Skeletal muscle satellite cell (primary cell): ENCODE data around the gene ATP8A2.
"Not testable (repeated sequence)": the region's sequence is repeated elsewhere in the genome, so short reads cannot be mapped to it uniquely, and the experiment has no call there.

Experiments
- H3K27me3 ChIP-seq: 2 replicates; pipeline ENCODE4 v1.7.0; 2013; ENCODE audit warnings: low read length; ENCODE audit not compliant: control insufficient read depth, insufficient read depth
- H3K36me3 ChIP-seq: 2 replicates; pipeline ENCODE4 v1.7.0; 2013; ENCODE audit warnings: mild to moderate bottlenecking, control low read depth, low read length; ENCODE audit not compliant: insufficient read depth
- H3K4me1 ChIP-seq: 2 replicates; pipeline ENCODE4 v1.7.0; 2013; ENCODE audit warnings: low read length; ENCODE audit not compliant: control insufficient read depth, insufficient read depth
- H3K4me2 ChIP-seq: 2 replicates; pipeline ENCODE4 v1.7.0; 2013; ENCODE audit warnings: mild to moderate bottlenecking, low read length
- H3K4me3 ChIP-seq: 2 replicates; pipeline ENCODE4 v1.7.0; 2013; ENCODE audit warnings: low read length
- H3K9ac ChIP-seq: 2 replicates; pipeline ENCODE4 v1.7.0; 2013; ENCODE audit warnings: mild to moderate bottlenecking, low read depth, low read length, moderate library complexity
- H3K9me3 ChIP-seq: replicated peaks from 2 replicates; pipeline ENCODE4 v1.7.0; 2013; ENCODE audit warnings: mild to moderate bottlenecking, control low read depth, low read length

ATP8A2 gene

GRCh38 chr13:25502551-25502950, 130.8 kb downstream of the ATP8A2 start:
- Histone ChIP-seq H3K4me2 (no peak overlapping the region), H3K36me3 (no peaks in the 10 kb centered on the region), H3K4me3 (no peak overlapping the region), H3K9ac (no peak overlapping the region), H3K4me1 (no peaks in the 10 kb centered on the region), H3K9me3 (no peaks in the 10 kb centered on the region), H3K27me3 (peaks cover 16% of the 10 kb centered on the region)

GRCh38 chr13:25503856-25504255, 132.1 kb downstream of the ATP8A2 start:
- Histone ChIP-seq H3K4me2 (no peak overlapping the region), H3K4me1 (no peaks in the 10 kb centered on the region), H3K4me3 (no peak overlapping the region), H3K9ac (no peak overlapping the region), H3K27me3 (peaks cover 16% of the 10 kb centered on the region), H3K36me3 (no peaks in the 10 kb centered on the region), H3K9me3 (no peaks in the 10 kb centered on the region)

GRCh38 chr13:25507841-25508240, 136.1 kb downstream of the ATP8A2 start:
- no peak overlapping the region for H3K4me3 ChIP-seq
- H3K36me3 ChIP-seq = no peaks in the 10 kb centered on the region
- no peaks in the 10 kb centered on the region for H3K27me3 ChIP-seq

GRCh38 chr13:25513060-25513459, 141.3 kb downstream of the ATP8A2 start:
- not testable (repeated sequence) for H3K36me3 ChIP-seq, H3K9ac ChIP-seq, H3K4me1 ChIP-seq, H3K9me3 ChIP-seq, H3K4me3 ChIP-seq, H3K4me2 ChIP-seq, H3K27me3 ChIP-seq

More at GRCh38 chr13:25507841-25508240, 136.1 kb downstream of the ATP8A2 start:
- H3K9ac ChIP-seq = no peak overlapping the region
- H3K4me1 ChIP-seq = no peaks in the 10 kb centered on the region
- H3K9me3 ChIP-seq = no peaks in the 10 kb centered on the region
- H3K4me2 ChIP-seq = no peak overlapping the region

GRCh38 chr13:25518441-25518840, 146.7 kb downstream of the ATP8A2 start:
- Histone ChIP-seq H3K4me1 (no peaks in the 10 kb centered on the region), H3K36me3 (no peaks in the 10 kb centered on the region), H3K4me2 (no peak overlapping the region), H3K4me3 (no peak overlapping the region), H3K9me3 (no peaks in the 10 kb centered on the region), H3K9ac (no peak overlapping the region), H3K27me3 (peaks cover 3% of the 10 kb centered on the region)

- H3K27me3 ChIP-seq = no peaks in the 10 kb centered on the region
- no peaks in the 10 kb centered on the region for H3K36me3 ChIP-seq
- H3K4me3 ChIP-seq = no peak overlapping the region
- H3K4me2 ChIP-seq = no peak overlapping the region
- H3K9me3 ChIP-seq = no peaks in the 10 kb centered on the region
- H3K4me1 ChIP-seq = no peaks in the 10 kb centered on the region
- no peak overlapping the region for H3K9ac ChIP-seq
Observed at GRCh38 chr13:25525884-25526283, 154.1 kb downstream of the ATP8A2 start.

- no peaks in the 10 kb centered on the region for H3K9me3 ChIP-seq
- H3K9ac ChIP-seq = no peak overlapping the region
Observed at GRCh38 chr13:25528266-25528665, 156.5 kb downstream of the ATP8A2 start.

GRCh38 chr13:25529425-25529824, 157.7 kb downstream of the ATP8A2 start:
- Histone ChIP-seq H3K9me3 (no peaks in the 10 kb centered on the region), H3K9ac (no peak overlapping the region), H3K4me2 (no peak overlapping the region), H3K4me1 (no peaks in the 10 kb centered on the region), H3K4me3 (no peak overlapping the region), H3K27me3 (no peaks in the 10 kb centered on the region), H3K36me3 (no peaks in the 10 kb centered on the region)

More at GRCh38 chr13:25528266-25528665, 156.5 kb downstream of the ATP8A2 start:
- Histone ChIP-seq H3K4me1 (no peaks in the 10 kb centered on the region), H3K27me3 (no peaks in the 10 kb centered on the region), H3K4me2 (no peak overlapping the region), H3K4me3 (no peak overlapping the region), H3K36me3 (no peaks in the 10 kb centered on the region)

- Histone ChIP-seq H3K9me3 (no peaks in the 10 kb centered on the region), H3K27me3 (peaks cover 4% of the 10 kb centered on the region), H3K4me1 (no peaks in the 10 kb centered on the region), H3K4me2 (no peak overlapping the region), H3K4me3 (no peak overlapping the region), H3K36me3 (no peaks in the 10 kb centered on the region), H3K9ac (no peak overlapping the region)
Observed at GRCh38 chr13:25538276-25538675, 166.5 kb downstream of the ATP8A2 start.

- peaks cover 4% of the 10 kb centered on the region for H3K27me3 ChIP-seq
- no peak overlapping the region for H3K9ac ChIP-seq
- H3K4me3 ChIP-seq = no peak overlapping the region
- no peaks in the 10 kb centered on the region for H3K4me1 ChIP-seq
- H3K36me3 ChIP-seq = no peaks in the 10 kb centered on the region
- no peak overlapping the region for H3K4me2 ChIP-seq
- H3K9me3 ChIP-seq = no peaks in the 10 kb centered on the region
Observed at GRCh38 chr13:25541434-25542123, 169.8 kb downstream of the ATP8A2 start.

GRCh38 chr13:25548991-25549390, 177.2 kb downstream of the ATP8A2 start:
- peaks cover 12% of the 10 kb centered on the region for H3K27me3 ChIP-seq
- not testable (repeated sequence) for H3K9me3 ChIP-seq, H3K4me1 ChIP-seq

GRCh38 chr13:25561812-25562211, 190.0 kb downstream of the ATP8A2 start:
- H3K4me1 ChIP-seq = no peaks in the 10 kb centered on the region
- H3K36me3 ChIP-seq = no peaks in the 10 kb centered on the region
- H3K4me3 ChIP-seq = no peak overlapping the region
- H3K27me3 ChIP-seq = peaks cover 25% of the 10 kb centered on the region
- H3K4me2 ChIP-seq = no peak overlapping the region
- no peaks in the 10 kb centered on the region for H3K9me3 ChIP-seq
- H3K9ac ChIP-seq = no peak overlapping the region

More at GRCh38 chr13:25548991-25549390, 177.2 kb downstream of the ATP8A2 start:
- H3K4me3 ChIP-seq, H3K36me3 ChIP-seq, H3K9ac ChIP-seq, H3K4me2 ChIP-seq: not testable (repeated sequence)
